HG03097 (cell line): Measurements from ENCODE around the gene ZDHHC11.
"Not testable (repeated sequence)": the region's sequence is repeated elsewhere in the genome, so short reads cannot be mapped to it uniquely, and the experiment has no call there.

Experiments used
- ATAC-seq: cut with Tn5 transposase; IDR thresholded peaks from one replicate; pipeline ENCODE4 v1.9.1; 2021; ENCODE audit not compliant: unreplicated experiment, low FRiP score

The ZDHHC11 gene

GRCh38 chr5:860506-861150 lies 9.8 kb upstream of the ZDHHC11 start:
- ATAC-seq, result no peak

- ATAC-seq, result no peak
Observed at GRCh38 chr5:859798-860296, 9.1 kb upstream of the ZDHHC11 start.

GRCh38 chr5:859391-859790 lies 8.6 kb upstream of the ZDHHC11 start:
- ATAC-seq, result no peak

- no peak for ATAC-seq
Observed at GRCh38 chr5:858726-859125, 7.9 kb upstream of the ZDHHC11 start.

GRCh38 chr5:856531-857425 lies 6.0 kb upstream of the ZDHHC11 start:
- ATAC-seq, result no peak

- ATAC-seq, result no peak
Observed at GRCh38 chr5:855771-856530, 5.2 kb upstream of the ZDHHC11 start.

GRCh38 chr5:854966-855743 lies 4.4 kb upstream of the ZDHHC11 start:
- ATAC-seq, result no peak

GRCh38 chr5:854217-854616 lies 3.4 kb upstream of the ZDHHC11 start:
- ATAC-seq, result no peak

GRCh38 chr5:853416-854090 lies 2.8 kb upstream of the ZDHHC11 start:
- ATAC-seq, result not testable (repeated sequence)

GRCh38 chr5:852431-853401 lies 1.9 kb upstream of the ZDHHC11 start:
- ATAC-seq, result no peak

- no peak for ATAC-seq
Observed at GRCh38 chr5:852018-852417, 1.2 kb upstream of the ZDHHC11 start.

GRCh38 chr5:851553-851952 lies 767 bp upstream of the ZDHHC11 start:
- no peak for ATAC-seq

GRCh38 chr5:851076-851475 lies 290 bp upstream of the ZDHHC11 start:
- ATAC-seq, result no peak

GRCh38 chr5:849651-850301 lies 1.0 kb downstream of the ZDHHC11 start:
- no peak for ATAC-seq

GRCh38 chr5:848671-849111 lies 2.1 kb downstream of the ZDHHC11 start:
- ATAC-seq, result no peak

GRCh38 chr5:847736-848135 lies 3.0 kb downstream of the ZDHHC11 start:
- not testable (repeated sequence) for ATAC-seq

- not testable (repeated sequence) for ATAC-seq
Observed at GRCh38 chr5:847212-847611, 3.6 kb downstream of the ZDHHC11 start.

- not testable (repeated sequence) for ATAC-seq
Observed at GRCh38 chr5:846602-847091, 4.1 kb downstream of the ZDHHC11 start.
